Skin epidermis (tissue), 12 donors: ENCODE results near the gene ZNF462.
A peak's percentile ranks its signal among the peaks of the same experiment; 100 is the strongest.
"Not testable (repeated sequence)": the region's sequence is repeated elsewhere in the genome, so short reads cannot be mapped to it uniquely, and the experiment has no call there.

Experiments
- H3K27ac ChIP-seq, 21 experiments: fragments of 200-600 bp; sonication (generic) in 11 of 21; one replicate each; pipeline ENCODE4 v1.5.0; 2020; ENCODE audit warnings: mild to moderate bottlenecking in 3 of 21, inconsistent platforms in 2 of 21, moderate library complexity in 2 of 21
- H3K4me3 ChIP-seq, 7 experiments: fragments of 200-600 bp; sonication (generic) in 2 of 7; one replicate each; pipeline ENCODE4 v1.5.0; 2020; ENCODE audit warnings: inconsistent platforms in 2 of 7, mild to moderate bottlenecking in 2 of 7, moderate library complexity in 1 of 7

The ZNF462 gene, protein sequence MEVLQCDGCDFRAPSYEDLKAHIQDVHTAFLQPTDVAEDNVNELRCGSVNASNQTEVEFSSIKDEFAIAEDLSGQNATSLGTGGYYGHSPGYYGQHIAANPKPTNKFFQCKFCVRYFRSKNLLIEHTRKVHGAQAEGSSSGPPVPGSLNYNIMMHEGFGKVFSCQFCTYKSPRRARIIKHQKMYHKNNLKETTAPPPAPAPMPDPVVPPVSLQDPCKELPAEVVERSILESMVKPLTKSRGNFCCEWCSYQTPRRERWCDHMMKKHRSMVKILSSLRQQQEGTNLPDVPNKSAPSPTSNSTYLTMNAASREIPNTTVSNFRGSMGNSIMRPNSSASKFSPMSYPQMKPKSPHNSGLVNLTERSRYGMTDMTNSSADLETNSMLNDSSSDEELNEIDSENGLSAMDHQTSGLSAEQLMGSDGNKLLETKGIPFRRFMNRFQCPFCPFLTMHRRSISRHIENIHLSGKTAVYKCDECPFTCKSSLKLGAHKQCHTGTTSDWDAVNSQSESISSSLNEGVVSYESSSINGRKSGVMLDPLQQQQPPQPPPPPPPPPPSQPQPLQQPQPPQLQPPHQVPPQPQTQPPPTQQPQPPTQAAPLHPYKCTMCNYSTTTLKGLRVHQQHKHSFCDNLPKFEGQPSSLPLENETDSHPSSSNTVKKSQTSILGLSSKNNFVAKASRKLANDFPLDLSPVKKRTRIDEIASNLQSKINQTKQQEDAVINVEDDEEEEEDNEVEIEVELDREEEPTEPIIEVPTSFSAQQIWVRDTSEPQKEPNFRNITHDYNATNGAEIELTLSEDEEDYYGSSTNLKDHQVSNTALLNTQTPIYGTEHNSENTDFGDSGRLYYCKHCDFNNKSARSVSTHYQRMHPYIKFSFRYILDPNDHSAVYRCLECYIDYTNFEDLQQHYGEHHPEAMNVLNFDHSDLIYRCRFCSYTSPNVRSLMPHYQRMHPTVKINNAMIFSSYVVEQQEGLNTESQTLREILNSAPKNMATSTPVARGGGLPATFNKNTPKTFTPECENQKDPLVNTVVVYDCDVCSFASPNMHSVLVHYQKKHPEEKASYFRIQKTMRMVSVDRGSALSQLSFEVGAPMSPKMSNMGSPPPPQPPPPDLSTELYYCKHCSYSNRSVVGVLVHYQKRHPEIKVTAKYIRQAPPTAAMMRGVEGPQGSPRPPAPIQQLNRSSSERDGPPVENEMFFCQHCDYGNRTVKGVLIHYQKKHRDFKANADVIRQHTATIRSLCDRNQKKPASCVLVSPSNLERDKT (N-terminal part only)

DNA sequence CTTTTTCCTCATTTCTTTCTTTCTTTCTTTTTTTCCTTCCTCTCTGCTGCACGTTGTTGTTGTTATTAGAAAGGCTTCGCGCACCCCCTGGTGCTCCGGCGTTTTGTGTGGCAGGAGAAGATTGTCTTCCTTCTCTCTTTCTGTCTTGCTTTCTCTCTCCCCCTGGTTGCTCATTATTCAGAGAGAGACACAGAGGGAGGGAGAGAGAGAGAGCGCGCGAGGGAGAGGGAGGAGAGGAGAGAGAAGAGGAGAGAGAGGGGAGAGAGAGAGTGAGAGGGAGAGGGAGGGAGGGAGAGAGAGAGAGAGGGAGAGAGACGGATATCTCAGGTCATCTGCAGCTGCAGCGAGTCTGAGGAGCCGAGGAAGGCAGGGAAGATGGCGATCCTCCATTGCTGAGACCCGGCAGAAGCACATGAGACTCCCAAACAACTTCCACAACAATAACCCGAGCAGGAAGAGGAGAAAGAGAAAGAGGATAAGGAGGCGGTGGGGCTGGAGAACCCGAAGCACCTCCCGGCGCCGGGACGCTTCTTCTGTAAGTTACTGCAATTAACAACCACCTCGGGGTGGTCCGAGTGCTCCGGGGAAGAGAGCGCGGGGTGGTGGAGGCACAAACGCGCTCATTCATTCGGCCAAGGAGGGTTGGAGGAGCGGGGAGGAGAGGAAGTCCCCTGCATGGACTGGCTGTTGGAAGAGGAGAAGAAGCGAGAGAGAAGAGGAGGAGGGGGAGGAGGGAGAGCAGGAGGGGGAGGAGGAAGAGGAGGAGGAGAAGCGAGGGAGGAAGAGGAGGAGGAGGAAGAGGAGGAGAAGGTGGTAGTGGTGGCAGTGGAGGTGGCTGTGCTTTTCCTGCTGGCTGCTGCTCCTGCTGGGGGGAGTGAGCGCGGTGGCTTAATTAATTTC lies at the start of gene ZNF462:
ZNF462 (plus strand) TSS at position 346 of the 900 bp plus-strand sequence. CDS start 60,218 bp downstream, outside the sequence.
- Histone ChIP-seq H3K4me3 (peak within 1 kb of the TSS; percentile 52 to 72 (median 61)), H3K27ac (peak within 1 kb of the TSS; percentile 69 to 91 (median 86))

DNA sequence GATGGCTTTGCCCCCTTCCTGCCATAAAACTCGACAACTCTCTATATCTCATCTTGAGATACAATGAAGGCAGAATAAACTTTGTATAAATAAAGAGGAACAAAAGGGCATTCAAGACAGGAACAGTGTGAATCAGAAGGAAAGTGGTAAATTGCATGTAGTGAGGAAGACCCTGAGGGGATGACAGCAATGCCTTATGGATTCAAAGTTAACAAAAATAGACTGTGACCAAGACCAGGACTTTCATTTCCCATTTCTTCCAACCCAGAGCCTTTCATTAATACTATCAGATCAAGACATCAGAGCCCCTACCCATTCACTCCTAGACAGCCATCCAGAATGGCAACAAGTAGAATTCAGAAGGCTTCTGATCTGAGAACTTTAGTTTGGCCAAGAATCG lies 46.4 kb upstream of the ZNF462 start:
- H3K4me3 ChIP-seq = no peak overlapping the region
- no peak overlapping the region for H3K27ac ChIP-seq

DNA sequence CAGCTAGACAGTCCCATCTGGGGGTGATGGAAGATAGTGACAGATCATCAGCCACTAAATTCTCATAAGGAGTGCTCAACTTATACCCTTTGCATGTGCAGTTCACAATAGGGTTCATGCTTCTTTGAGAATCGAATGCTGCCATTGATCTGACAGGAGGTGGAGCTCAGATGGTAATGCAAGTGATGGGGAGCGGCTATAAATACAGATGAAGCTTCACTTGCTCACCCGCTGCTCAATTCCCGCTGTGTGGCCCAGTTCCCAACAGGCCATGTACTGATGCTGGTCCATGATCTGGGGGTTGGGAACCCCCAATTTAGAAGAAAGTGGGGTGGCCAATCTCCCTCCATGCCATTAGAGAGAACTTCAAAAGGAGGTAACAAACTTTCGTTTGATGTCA lies 44.9 kb upstream of the ZNF462 start:
- no peak overlapping the region for H3K27ac ChIP-seq
- no peak overlapping the region for H3K4me3 ChIP-seq

DNA sequence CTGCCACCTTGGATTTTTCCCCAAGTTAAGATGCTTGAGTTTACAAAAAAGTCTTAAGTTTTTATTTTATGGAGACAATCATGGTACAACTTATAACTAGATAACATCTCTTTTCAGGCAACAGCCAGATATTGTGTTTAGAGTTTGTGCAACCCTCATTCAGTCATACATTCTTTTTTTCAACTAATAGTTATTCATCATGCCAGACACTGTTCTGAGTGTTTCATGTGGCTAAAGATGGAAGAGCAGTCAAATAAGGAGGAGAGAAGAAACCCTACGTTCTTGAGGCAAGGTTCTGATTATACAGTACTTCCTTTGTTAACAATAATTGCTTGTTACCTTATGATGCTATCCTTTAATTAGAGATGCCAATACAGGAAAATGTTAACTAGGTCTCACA lies 42.1 kb upstream of the ZNF462 start:
- Histone ChIP-seq H3K27ac (no peak overlapping the region), H3K4me3 (no peak overlapping the region)

DNA sequence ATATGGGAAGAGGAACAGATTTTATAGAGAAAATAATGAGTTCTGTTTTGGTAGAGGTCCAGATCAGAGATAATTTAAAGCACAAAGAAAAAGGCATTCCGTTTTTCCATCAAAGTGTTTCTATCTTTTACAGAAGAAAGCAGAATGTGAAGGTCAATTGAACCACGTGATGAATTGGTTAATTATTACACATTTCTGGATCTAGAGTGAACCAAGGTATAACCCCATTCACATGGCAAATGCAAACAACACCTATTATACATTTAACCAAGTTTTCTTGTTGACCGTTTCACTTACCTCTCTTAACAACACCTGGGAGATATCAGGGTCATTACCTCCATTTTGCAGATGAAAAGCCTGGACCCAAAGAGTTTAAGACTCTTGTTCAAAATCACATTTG lies 34.9 kb upstream of the ZNF462 start:
- Histone ChIP-seq H3K4me3 (no peak overlapping the region), H3K27ac (no peak overlapping the region)

DNA sequence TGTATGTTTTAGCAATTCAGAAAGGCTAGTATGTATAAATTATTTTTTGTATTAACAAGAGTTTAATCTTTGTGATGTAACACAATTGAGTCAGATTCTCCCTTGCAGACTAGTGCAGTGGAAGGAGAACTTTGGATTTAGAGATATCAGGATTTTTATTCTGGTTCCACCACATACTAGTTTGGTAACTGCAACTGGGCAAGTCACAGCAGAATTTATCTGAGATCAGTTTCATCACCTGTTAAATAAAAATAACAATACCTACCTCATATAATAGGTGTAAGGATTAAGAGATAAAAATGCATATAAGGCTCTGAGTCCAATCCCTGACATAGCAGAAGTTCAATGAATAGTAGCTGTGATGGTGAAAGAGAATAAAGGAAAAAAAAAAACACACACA lies 34.0 kb upstream of the ZNF462 start:
- Histone ChIP-seq H3K4me3 (no peak overlapping the region), H3K27ac (no peak overlapping the region)

DNA sequence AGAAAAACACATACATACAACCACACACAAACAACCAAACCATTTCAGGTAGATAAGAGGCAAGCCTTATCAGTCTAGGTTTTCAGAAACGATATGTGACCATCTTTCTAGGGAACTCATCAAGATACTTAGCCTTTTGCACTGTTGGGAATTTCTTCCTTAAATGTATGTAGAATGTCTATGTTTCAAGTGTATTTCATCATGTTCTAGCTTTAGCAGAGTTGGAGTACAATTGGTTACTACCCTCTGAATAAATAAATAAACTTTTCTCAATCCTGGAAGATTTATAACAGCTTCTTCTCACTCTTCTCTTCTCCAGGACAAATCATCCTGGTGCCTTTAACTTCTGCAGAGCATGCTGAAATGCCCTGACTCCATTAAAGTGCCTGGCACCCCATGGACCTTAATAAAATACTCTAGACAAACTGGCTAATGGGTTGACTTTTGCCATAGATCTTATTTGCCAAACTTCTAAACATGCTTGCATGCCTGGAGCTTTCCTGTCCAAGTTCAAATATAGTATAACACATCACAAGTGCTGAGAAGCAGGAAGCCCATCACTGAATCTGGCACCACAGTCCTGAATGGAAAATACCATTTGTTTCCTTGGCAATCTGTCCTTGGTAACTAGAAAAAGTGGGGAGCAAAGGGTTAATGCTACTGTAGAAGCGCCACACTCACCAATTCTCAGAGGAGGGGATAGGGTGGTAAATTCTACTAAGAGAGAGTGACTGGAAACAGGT lies 33.1 kb upstream of the ZNF462 start:
- Histone ChIP-seq H3K27ac (peak overlapping the region in 3 of 21 experiments; percentile 3 to 32 (median 9)), H3K4me3 (no peak overlapping the region)

DNA sequence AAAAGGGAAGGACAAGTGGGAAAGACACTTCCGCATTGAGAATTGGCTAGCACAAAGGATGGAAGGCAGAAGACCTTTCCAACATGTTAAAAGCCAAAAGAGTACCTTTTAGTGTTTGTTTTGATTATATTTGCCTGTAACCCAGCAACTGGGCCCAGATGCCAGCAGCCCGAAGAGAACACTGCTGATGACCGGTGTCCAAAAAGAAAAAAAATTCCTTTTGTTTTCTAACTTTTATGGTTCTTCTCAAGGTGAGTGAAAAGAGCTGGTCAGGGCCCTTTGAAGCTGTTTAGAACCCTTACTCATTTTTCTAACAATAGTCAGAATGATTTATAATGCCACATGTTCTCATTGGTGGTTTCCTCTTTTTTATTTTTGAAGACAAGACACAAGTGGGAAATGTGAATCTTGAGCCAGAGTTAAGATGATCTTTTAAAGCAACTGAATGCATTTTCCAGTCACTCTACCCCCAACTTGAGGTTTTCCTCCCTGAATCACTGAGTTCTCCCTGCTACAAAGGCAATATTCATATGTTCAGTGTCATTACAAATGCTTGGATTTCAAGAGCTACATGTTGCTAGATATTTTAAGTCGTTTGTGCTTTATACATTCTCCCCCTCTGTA lies 32.3 kb upstream of the ZNF462 start:
- Histone ChIP-seq H3K27ac (peak overlapping the region in 4 of 21 experiments; percentile 3 to 32 (median 14)), H3K4me3 (no peak overlapping the region)

DNA sequence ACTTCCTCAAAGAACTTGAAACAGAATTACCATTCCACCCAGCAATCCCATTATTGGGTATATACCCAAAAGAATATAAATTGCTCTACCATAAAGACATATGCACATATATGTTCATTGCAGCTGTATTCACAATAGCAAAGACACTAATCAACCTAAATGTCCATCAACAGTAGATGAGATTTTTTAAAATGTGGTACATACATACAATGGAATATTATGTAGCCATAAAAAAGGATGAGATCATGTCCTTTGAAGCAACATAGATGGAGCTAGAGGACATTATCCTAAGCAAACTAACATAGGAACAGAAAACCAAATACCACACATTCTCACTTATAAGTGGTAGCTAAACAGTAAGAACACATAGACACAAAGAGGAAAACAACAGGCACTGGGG lies 28.1 kb upstream of the ZNF462 start:
- Histone ChIP-seq H3K27ac (no peak overlapping the region), H3K4me3 (no peak overlapping the region)

DNA sequence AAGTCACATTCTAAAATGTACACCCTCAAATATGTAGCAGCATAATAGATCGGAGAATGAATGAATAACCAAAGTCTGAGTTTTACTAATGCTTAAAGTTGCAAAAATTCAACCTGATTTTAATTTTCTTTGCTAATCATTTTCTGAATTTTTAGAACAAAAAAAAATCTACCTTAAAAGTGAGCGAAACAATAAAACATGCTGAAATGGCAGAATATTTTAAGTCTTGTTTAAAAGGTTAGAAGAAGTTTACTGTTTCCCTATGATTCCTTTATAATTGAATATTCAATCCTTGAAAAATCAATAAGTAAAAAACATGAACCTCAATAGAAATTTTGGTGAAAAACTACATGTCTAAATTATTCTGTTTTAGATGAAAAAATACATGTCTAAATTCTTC lies 27.1 kb upstream of the ZNF462 start:
- Histone ChIP-seq H3K27ac (no peak overlapping the region), H3K4me3 (no peak overlapping the region)

DNA sequence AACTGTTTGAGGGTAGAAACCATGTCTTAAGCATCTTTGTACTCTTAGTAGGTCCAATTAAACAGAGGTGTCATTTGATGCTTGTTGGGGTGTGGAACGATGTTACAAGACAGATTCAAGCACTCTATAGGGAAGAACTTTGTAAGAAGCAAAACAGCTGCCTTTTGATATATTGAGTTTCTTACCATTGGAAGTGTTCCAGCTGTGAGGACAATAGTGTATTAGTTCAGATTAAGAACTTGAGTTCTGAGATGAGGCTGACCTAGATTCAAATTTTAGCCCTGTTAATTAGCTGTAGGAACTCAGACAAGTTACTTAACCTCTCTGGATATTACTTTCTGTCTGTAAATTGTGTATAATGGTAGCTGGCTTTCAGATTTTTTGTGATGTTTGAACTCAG lies 19.6 kb upstream of the ZNF462 start:
- no peak overlapping the region for H3K4me3 ChIP-seq
- no peak overlapping the region for H3K27ac ChIP-seq

DNA sequence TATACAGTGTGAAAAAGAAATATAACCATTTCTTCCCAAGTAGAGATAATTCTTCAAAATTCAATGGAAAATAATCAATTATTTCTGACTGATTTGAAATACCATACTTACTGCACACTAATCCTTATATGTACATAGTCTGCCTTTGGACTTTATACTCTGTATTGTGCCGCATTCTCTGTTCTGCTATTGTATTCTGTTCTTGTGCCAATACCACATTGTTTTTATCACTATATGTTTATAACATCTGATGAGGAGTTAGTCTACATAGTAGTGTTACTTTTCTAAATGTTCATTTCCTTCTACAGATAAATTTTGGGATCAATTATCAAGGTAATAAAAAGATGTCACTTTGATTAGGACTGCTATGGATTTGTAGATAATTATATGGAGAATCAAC lies 16.7 kb upstream of the ZNF462 start:
- H3K4me3 ChIP-seq = no peak overlapping the region
- no peak overlapping the region for H3K27ac ChIP-seq

DNA sequence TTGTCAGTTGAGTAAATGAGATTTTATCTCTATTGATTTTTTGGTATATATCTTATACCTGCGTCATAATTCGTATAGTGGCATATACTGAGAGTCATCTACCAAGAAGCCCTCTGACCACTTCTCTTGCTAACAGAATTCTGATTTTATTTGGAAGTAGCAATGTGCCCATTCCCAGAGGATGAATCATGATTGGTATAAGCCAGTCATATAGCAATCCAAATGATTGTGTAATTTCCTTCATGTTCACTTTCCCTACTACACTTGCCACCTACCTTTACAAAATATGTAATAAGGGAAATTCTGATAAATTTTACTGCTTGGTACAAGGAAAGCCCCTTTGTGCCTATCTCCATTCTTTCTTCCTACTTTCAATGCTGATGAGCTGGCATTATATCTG lies 16.1 kb upstream of the ZNF462 start:
- no peak overlapping the region for H3K4me3 ChIP-seq

DNA sequence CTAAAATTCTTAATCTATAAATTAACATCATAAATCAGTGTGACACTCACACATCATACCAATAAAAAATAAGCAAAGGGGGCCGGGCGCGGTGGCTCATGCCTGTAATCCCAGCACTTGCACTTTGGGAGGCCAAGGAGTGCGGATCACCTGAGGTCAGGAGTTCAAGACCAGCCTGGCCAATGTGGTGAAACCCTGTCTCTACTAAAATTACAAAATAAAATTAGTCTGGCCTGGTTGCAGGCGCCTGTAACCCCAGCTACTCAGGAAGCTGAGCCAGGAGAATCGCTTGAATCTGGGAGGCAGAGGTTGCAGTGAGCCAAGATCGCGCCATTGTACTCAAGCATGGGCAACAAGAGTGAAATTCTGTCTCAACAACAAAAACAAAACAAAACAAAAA lies 11.3 kb upstream of the ZNF462 start:
- not testable (repeated sequence) for H3K4me3 ChIP-seq, H3K27ac ChIP-seq

More for the DNA sequence above, 16.1 kb upstream of the ZNF462 start:
- no peak overlapping the region for H3K27ac ChIP-seq

DNA sequence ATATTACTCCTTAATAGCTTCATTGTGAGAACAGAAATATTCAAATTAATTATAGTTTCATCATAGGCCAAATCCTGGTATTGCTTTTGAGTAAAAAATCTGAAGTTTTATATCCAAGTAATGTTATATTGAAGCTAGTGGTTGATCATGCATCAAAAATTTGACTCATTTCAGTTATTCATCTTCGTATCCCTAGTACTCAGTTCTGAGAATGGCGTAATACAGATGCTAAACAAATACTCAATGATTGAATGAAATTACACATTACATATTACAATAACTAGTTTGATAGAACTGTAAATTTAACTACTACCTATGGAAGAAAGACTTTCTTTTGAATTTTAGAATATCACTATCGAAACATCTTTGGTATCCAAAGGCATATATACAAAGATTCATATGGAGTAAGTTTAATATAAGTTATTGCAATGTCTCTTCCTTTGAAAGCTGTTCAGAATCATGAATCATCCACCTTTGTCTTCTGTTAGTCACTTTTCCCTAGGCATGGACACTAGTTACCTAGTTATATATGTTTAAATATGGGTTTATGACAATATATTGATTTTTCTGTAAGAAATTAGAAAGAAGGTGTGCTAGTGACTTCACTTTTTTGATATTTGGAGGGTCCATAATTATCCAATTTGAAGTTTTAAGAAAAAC lies 5.0 kb upstream of the ZNF462 start:
- H3K4me3 ChIP-seq = no peak overlapping the region
- H3K27ac ChIP-seq = no peak overlapping the region

DNA sequence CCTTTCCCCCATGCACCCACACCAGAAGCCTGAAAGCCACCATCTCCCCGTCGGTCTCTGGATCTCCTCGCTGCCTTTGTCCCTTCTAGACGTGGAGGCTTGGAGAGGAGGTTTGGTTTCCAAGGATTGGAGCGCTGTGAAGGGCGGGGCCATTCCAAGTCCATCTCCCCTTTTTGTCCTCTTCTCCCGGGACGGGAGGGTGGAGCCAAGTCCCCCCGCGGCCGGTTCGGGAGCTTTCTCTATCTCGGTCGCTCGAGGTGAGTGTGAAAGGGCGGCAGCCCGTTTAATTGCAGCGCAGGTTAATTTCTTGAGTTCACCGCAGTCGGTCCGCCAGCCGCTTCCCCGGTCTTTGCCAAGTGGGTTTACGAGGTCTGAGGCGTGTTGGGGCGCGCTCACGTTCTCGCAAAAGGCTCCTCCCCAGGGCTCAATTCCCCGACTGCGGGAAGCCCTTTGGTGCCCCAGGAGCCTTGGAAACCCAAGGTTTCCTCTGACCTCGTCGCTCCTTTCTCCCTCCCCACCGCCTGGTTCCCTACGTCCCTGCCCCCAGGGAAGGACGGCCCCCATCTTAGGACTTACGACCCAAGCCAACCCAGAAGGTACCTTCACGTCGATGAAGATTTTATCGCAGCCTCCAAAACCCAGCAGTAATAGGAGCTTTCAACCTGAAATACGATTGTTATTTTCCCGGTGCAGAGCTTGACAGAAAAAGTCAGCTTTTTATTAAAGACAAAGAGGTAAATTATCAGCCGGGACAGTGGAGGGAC lies 2.8 kb upstream of the ZNF462 start:
- H3K27ac ChIP-seq = peak overlapping the region in 18 of 21 experiments; percentile 25 to 90 (median 67)
- H3K4me3 ChIP-seq = peak overlapping the region; percentile 52 to 72 (median 61)
